ENCODE results near the gene ABHD17C. TPM values are rescaled to one million over a fixed set of nuclear protein-coding genes. Genes with fewer than 3 reads are reported as not detected.
"Not testable (repeated sequence)": the region's sequence is repeated elsewhere in the genome, so short reads cannot be mapped to it uniquely, and the experiment has no call there.

The ABHD17C gene
- total RNA-seq, 1 donor from 2014 or later, result 5.3 TPM

- intact Hi-C loops (cut with micrococcal nuclease), result no loop called here
- H3K36me3 Mint-ChIP-seq (ENCODE audit: low read depth), result no peaks in the 10 kb centered on the region
- no peaks in the 10 kb centered on the region for H3K4me1 Mint-ChIP-seq
- peaks cover 2% of the 10 kb centered on the region for H3K27me3 Mint-ChIP-seq
- H3K9me3 Mint-ChIP-seq, result no peaks in the 10 kb centered on the region
- H3K4me3 Mint-ChIP-seq, result no peak overlapping the region
- no peak overlapping the region for H3K27ac Mint-ChIP-seq
- no peak for DNase-seq
Observed at GRCh38 chr15:80747317-80748053, 52.4 kb downstream of the ABHD17C start.

- no peak overlapping the region for H3K4me3 Mint-ChIP-seq
- H3K4me1 Mint-ChIP-seq, result no peaks in the 10 kb centered on the region
- no peaks in the 10 kb centered on the region for H3K9me3 Mint-ChIP-seq
- H3K27ac Mint-ChIP-seq, result no peak overlapping the region
- H3K27me3 Mint-ChIP-seq, result peaks cover 2% of the 10 kb centered on the region
- intact Hi-C loops (cut with micrococcal nuclease), result no loop called here
- DNase-seq, result no peak
- H3K36me3 Mint-ChIP-seq (ENCODE audit: low read depth), result no peaks in the 10 kb centered on the region
Observed at GRCh38 chr15:80749589-80749988, 54.5 kb downstream of the ABHD17C start.

GRCh38 chr15:80750575-80750974 lies 55.5 kb downstream of the ABHD17C start:
- intact Hi-C loops (cut with micrococcal nuclease), result no loop called here
- Mint-ChIP-seq H3K4me1 (no peaks in the 10 kb centered on the region), H3K36me3 (ENCODE audit: low read depth) (no peaks in the 10 kb centered on the region), H3K27me3 (peaks cover 2% of the 10 kb centered on the region), H3K27ac (no peak overlapping the region), H3K4me3 (no peak overlapping the region), H3K9me3 (no peaks in the 10 kb centered on the region)
- DNase-seq, result no peak

- no peaks in the 10 kb centered on the region for H3K27me3 Mint-ChIP-seq
- no peaks in the 10 kb centered on the region for H3K9me3 Mint-ChIP-seq
- no peak overlapping the region for H3K4me3 Mint-ChIP-seq
- no peak overlapping the region for H3K27ac Mint-ChIP-seq
- DNase-seq, result no peak
- H3K4me1 Mint-ChIP-seq, result peaks cover 3% of the 10 kb centered on the region
- no peaks in the 10 kb centered on the region for H3K36me3 Mint-ChIP-seq (ENCODE audit: low read depth)
- intact Hi-C loops (cut with micrococcal nuclease), result no loop called here
Observed at GRCh38 chr15:80752204-80752603, 57.1 kb downstream of the ABHD17C start.

GRCh38 chr15:80753161-80753560 lies 58.1 kb downstream of the ABHD17C start:
- Mint-ChIP-seq H3K27ac (no peak overlapping the region), H3K9me3 (no peaks in the 10 kb centered on the region), H3K36me3 (ENCODE audit: low read depth) (no peaks in the 10 kb centered on the region), H3K27me3 (no peaks in the 10 kb centered on the region), H3K4me3 (no peak overlapping the region), H3K4me1 (peaks cover 3% of the 10 kb centered on the region)
- intact Hi-C loops (cut with micrococcal nuclease), result no loop called here
- no peak for DNase-seq

- Mint-ChIP-seq H3K9me3 (no peaks in the 10 kb centered on the region), H3K27me3 (peaks cover 3% of the 10 kb centered on the region)
Observed at GRCh38 chr15:80754014-80754413, 58.9 kb downstream of the ABHD17C start.

GRCh38 chr15:80755885-80756284 lies 60.8 kb downstream of the ABHD17C start:
- intact Hi-C loops (cut with micrococcal nuclease), result no loop called here
- Mint-ChIP-seq H3K27me3 (peaks cover 5% of the 10 kb centered on the region), H3K27ac (no peak overlapping the region), H3K9me3 (no peaks in the 10 kb centered on the region), H3K36me3 (ENCODE audit: low read depth) (no peaks in the 10 kb centered on the region), H3K4me1 (peaks cover 3% of the 10 kb centered on the region), H3K4me3 (no peak overlapping the region)
- no peak for DNase-seq

More at GRCh38 chr15:80754014-80754413, 58.9 kb downstream of the ABHD17C start:
- H3K36me3 Mint-ChIP-seq (ENCODE audit: low read depth), result no peaks in the 10 kb centered on the region
- H3K27ac Mint-ChIP-seq, result no peak overlapping the region
- intact Hi-C loops (cut with micrococcal nuclease), result no loop called here
- no peak overlapping the region for H3K4me3 Mint-ChIP-seq
- H3K4me1 Mint-ChIP-seq, result peaks cover 3% of the 10 kb centered on the region
- no peak for DNase-seq

GRCh38 chr15:80758130-80758745 lies 63.1 kb downstream of the ABHD17C start:
- Mint-ChIP-seq H3K27me3 (peaks cover 10% of the 10 kb centered on the region), H3K27ac (no peak overlapping the region), H3K4me1 (peaks cover 3% of the 10 kb centered on the region), H3K36me3 (ENCODE audit: low read depth) (no peaks in the 10 kb centered on the region), H3K4me3 (no peak overlapping the region), H3K9me3 (no peaks in the 10 kb centered on the region)
- intact Hi-C loops (cut with micrococcal nuclease), result no loop called here
- DNase-seq, result no peak

GRCh38 chr15:80760960-80761359 lies 65.8 kb downstream of the ABHD17C start:
- Mint-ChIP-seq H3K27me3 (peaks cover 10% of the 10 kb centered on the region), H3K4me1 (peaks cover under 1% of the 10 kb centered on the region)
- intact Hi-C loops (cut with micrococcal nuclease), result no loop called here

GRCh38 chr15:80761754-80762153 lies 66.6 kb downstream of the ABHD17C start:
- no peaks in the 10 kb centered on the region for H3K9me3 Mint-ChIP-seq

More at GRCh38 chr15:80760960-80761359, 65.8 kb downstream of the ABHD17C start:
- no peak overlapping the region for H3K27ac Mint-ChIP-seq
- H3K36me3 Mint-ChIP-seq (ENCODE audit: low read depth), result no peaks in the 10 kb centered on the region
- DNase-seq, result no peak
- no peak overlapping the region for H3K4me3 Mint-ChIP-seq
- no peaks in the 10 kb centered on the region for H3K9me3 Mint-ChIP-seq

GRCh38 chr15:80763235-80763634 lies 68.1 kb downstream of the ABHD17C start:
- H3K36me3 Mint-ChIP-seq (ENCODE audit: low read depth); H3K27ac Mint-ChIP-seq; DNase-seq; intact Hi-C loops (cut with micrococcal nuclease); H3K4me3 Mint-ChIP-seq; H3K4me1 Mint-ChIP-seq; H3K27me3 Mint-ChIP-seq; H3K9me3 Mint-ChIP-seq: not testable (repeated sequence)

More at GRCh38 chr15:80761754-80762153, 66.6 kb downstream of the ABHD17C start:
- Mint-ChIP-seq H3K27me3 (peaks cover 10% of the 10 kb centered on the region), H3K27ac (no peak overlapping the region), H3K4me1 (no peaks in the 10 kb centered on the region), H3K4me3 (no peak overlapping the region), H3K36me3 (ENCODE audit: low read depth) (no peaks in the 10 kb centered on the region)
- no peak for DNase-seq
- intact Hi-C loops (cut with micrococcal nuclease), result no loop called here

GRCh38 chr15:80764535-80764934 lies 69.4 kb downstream of the ABHD17C start:
- Mint-ChIP-seq H3K9me3 (no peaks in the 10 kb centered on the region), H3K27ac (no peak overlapping the region), H3K36me3 (ENCODE audit: low read depth) (no peaks in the 10 kb centered on the region), H3K4me3 (no peak overlapping the region), H3K4me1 (no peaks in the 10 kb centered on the region), H3K27me3 (peaks cover 7% of the 10 kb centered on the region)
- no peak for DNase-seq
- intact Hi-C loops (cut with micrococcal nuclease), result no loop called here

- Mint-ChIP-seq H3K36me3 (ENCODE audit: low read depth) (no peaks in the 10 kb centered on the region), H3K27ac (no peak overlapping the region), H3K27me3 (peaks cover 5% of the 10 kb centered on the region), H3K4me3 (no peak overlapping the region), H3K9me3 (no peaks in the 10 kb centered on the region), H3K4me1 (no peaks in the 10 kb centered on the region)
- DNase-seq, result no peak
- intact Hi-C loops (cut with micrococcal nuclease), result no loop called here
Observed at GRCh38 chr15:80766275-80766674, 71.2 kb downstream of the ABHD17C start.

- Mint-ChIP-seq H3K4me1 (no peaks in the 10 kb centered on the region), H3K4me3 (no peak overlapping the region), H3K9me3 (no peaks in the 10 kb centered on the region), H3K27me3 (peaks cover 4% of the 10 kb centered on the region), H3K36me3 (ENCODE audit: low read depth) (no peaks in the 10 kb centered on the region), H3K27ac (no peak overlapping the region)
- DNase-seq, result no peak
- intact Hi-C loops (cut with micrococcal nuclease), result no loop called here
Observed at GRCh38 chr15:80768158-80768557, 73.0 kb downstream of the ABHD17C start.
